Neural cell (in vitro differentiated cells): ENCODE measurements around the gene PRSS2. TPM values are rescaled to one million over a fixed set of nuclear protein-coding genes. Genes with fewer than 3 reads are reported as not detected.
"Not testable (repeated sequence)": the region's sequence is repeated elsewhere in the genome, so short reads cannot be mapped to it uniquely, and the experiment has no call there.

ENCODE experiments used
- H2AFZ ChIP-seq: fragments of 200-600, 300-800 bp; sonication (generic), shearing (Covaris generic); 2 replicates; pipeline ENCODE4 v1.6.0; 2014; ENCODE audit warnings: low read depth, mild to moderate bottlenecking, antibody characterized with exemption, low read length, moderate library complexity
- H3F3A ChIP-seq: fragments of 200-600 bp; shearing (Covaris generic); 2 replicates; pipeline ENCODE4 v1.6.1; 2016; ENCODE audit warnings: mild to moderate bottlenecking, moderate library complexity, mixed read lengths, antibody characterized with exemption, low read length; ENCODE audit not compliant: insufficient read depth, poor library complexity, severe bottlenecking
- H3K27ac ChIP-seq: fragments of 200-600, 300-800 bp; sonication (generic), shearing (Covaris generic); 2 replicates; pipeline ENCODE4 v1.5.1; 2014; ENCODE audit warnings: mild to moderate bottlenecking, low read length, moderate library complexity
- H3K27me3 ChIP-seq: fragments of 300-800, 200-600 bp; sonication (generic), shearing (Covaris generic); 2 replicates; pipeline ENCODE4 v1.6.0; 2014; ENCODE audit warnings: mild to moderate bottlenecking, low read depth, low read length, moderate library complexity; ENCODE audit not compliant: insufficient read depth
- H3K36me3 ChIP-seq: fragments of 300-800, 200-600 bp; sonication (generic), shearing (Covaris generic); 2 replicates; pipeline ENCODE4 v1.5.1; 2014; ENCODE audit warnings: mild to moderate bottlenecking, antibody characterized with exemption, low read length, moderate library complexity; ENCODE audit not compliant: insufficient read depth
- H3K4me2 ChIP-seq: fragments of 300-800, 200-600 bp; sonication (generic), shearing (Covaris generic); 2 replicates; pipeline ENCODE4 v1.6.0; 2014; ENCODE audit warnings: mild to moderate bottlenecking, low read length
- H3K4me3 ChIP-seq: fragments of 300-800, 200-600 bp; sonication (generic), shearing (Covaris generic); 2 replicates; pipeline ENCODE4 v1.5.1; 2014; ENCODE audit warnings: mild to moderate bottlenecking, low read length, moderate library complexity
- H3K79me2 ChIP-seq: fragments of 200-600 bp; shearing (Covaris generic); replicated peaks from 2 replicates; pipeline ENCODE4 v1.6.0; 2014; ENCODE audit warnings: mild to moderate bottlenecking, low read length, moderate library complexity; ENCODE audit not compliant: insufficient read depth
- H3K9ac ChIP-seq: fragments of 300-800, 200-600 bp; sonication (generic), shearing (Covaris generic); 2 replicates; pipeline ENCODE4 v1.6.1; 2016; ENCODE audit warnings: mild to moderate bottlenecking, low read length, mixed read lengths
- H3K9me2 ChIP-seq: fragments of 200-600 bp; shearing (Covaris generic); 2 replicates; pipeline ENCODE4 v1.6.1; 2016; ENCODE audit warnings: mild to moderate bottlenecking, low read length, mixed read lengths; ENCODE audit not compliant: insufficient read depth
- H3K9me3 ChIP-seq: fragments of 200-600, 300-800 bp; sonication (generic), shearing (Covaris generic); 2 replicates; pipeline ENCODE4 v1.6.1; 2016; ENCODE audit warnings: mild to moderate bottlenecking, mixed run types, low read length, moderate library complexity, mixed read lengths
- H4K20me1 ChIP-seq: fragments of 200-600 bp; shearing (Covaris generic); 2 replicates; pipeline ENCODE4 v1.6.1; 2016; ENCODE audit warnings: mild to moderate bottlenecking, mixed run types; ENCODE audit not compliant: insufficient read depth
- EP300 ChIP-seq: fragments of 450-650 bp; conservative IDR thresholded peaks from 2 replicates; pipeline ENCODE4 v1.6.1; 2014; ENCODE audit warnings: antibody characterized with exemption, mild to moderate bottlenecking, moderate library complexity; ENCODE audit not compliant: poor library complexity, severe bottlenecking
- EZH2 ChIP-seq: fragments of 200-600, 300-800 bp; shearing (Covaris generic), sonication (generic); IDR thresholded peaks from 2 replicates; pipeline ENCODE4 v1.6.1; 2014; ENCODE audit warnings: antibody characterized with exemption, low read length, borderline replicate concordance, mild to moderate bottlenecking; ENCODE audit not compliant: insufficient read depth, poor library complexity, severe bottlenecking
- MXI1 ChIP-seq: fragments of 450-650 bp; conservative IDR thresholded peaks from 2 replicates; pipeline ENCODE4 v1.6.1; 2014; ENCODE audit warnings: antibody characterized with exemption, mild to moderate bottlenecking; ENCODE audit not compliant: poor library complexity, severe bottlenecking
- POLR2AphosphoS5 ChIP-seq: IDR thresholded peaks from 2 replicates; pipeline ENCODE4 v1.6.1; 2012
- RAD21 ChIP-seq: fragments of 450-650 bp; conservative IDR thresholded peaks from 2 replicates; pipeline ENCODE4 v1.6.1; 2014; ENCODE audit warnings: antibody characterized with exemption, mild to moderate bottlenecking, moderate library complexity
- SMC3 ChIP-seq: fragments of 450-650 bp; conservative IDR thresholded peaks from 2 replicates; pipeline ENCODE4 v1.6.1; 2014; ENCODE audit warnings: antibody characterized with exemption, mild to moderate bottlenecking, moderate library complexity; ENCODE audit not compliant: poor library complexity
- TAF1 ChIP-seq: IDR thresholded peaks from 2 replicates; pipeline ENCODE4 v1.6.1; 2012; ENCODE audit warnings: low read depth
- polyA plus RNA-seq: library from polyadenylated mRNA; depleted of rRNA; stranded (reverse); fragments of >200 nt; gene quantifications from 2 replicates; pipeline ENCODE4 v1.2.3, GENCODE V29; 2014
- TF ChIP-seq, protein P1 (sequence below): IDR thresholded peaks from 2 replicates; pipeline ENCODE4 v1.6.1; 2012; ENCODE audit warnings: borderline replicate concordance
- TF ChIP-seq, protein P2 (sequence below): fragments of 450-650 bp; IDR thresholded peaks from 2 replicates; pipeline ENCODE4 v1.5.1; 2014; ENCODE audit warnings: antibody characterized with exemption, mild to moderate bottlenecking, moderate library complexity; ENCODE audit not compliant: poor library complexity, severe bottlenecking

PRSS2 gene
- polyA plus RNA-seq, 1 donor from 2014 or later, result not detected

- Histone ChIP-seq H3K36me3 (no peaks in the 10 kb centered on the region), H3K27me3 (no peaks in the 10 kb centered on the region), H3K9me3 (no peaks in the 10 kb centered on the region), H4K20me1 (no peaks in the 10 kb centered on the region), H2AFZ (no peak overlapping the region), H3K79me2 (no peaks in the 10 kb centered on the region), H3K4me2 (no peak overlapping the region), H3K27ac (no peak overlapping the region), H3F3A (no peaks in the 10 kb centered on the region), H3K9me2 (no peaks in the 10 kb centered on the region), H3K9ac (no peak overlapping the region), H3K4me3 (no peak overlapping the region)
- TF ChIP-seq POLR2AphosphoS5 (no peak), TAF1 (no peak), EP300 (no peak)
Measured at GRCh38 chr7:142776206-142776844, 5.6 kb downstream of the PRSS2 start.

GRCh38 chr7:142776845-142777225 lies 6.1 kb downstream of the PRSS2 start:
- not testable (repeated sequence) for H2AFZ ChIP-seq, H3K4me3 ChIP-seq, H3F3A ChIP-seq, H3K79me2 ChIP-seq, H3K9me2 ChIP-seq, H3K4me2 ChIP-seq, H3K36me3 ChIP-seq, H3K9ac ChIP-seq, H4K20me1 ChIP-seq, H3K27me3 ChIP-seq, H3K27ac ChIP-seq, H3K9me3 ChIP-seq

DNA sequence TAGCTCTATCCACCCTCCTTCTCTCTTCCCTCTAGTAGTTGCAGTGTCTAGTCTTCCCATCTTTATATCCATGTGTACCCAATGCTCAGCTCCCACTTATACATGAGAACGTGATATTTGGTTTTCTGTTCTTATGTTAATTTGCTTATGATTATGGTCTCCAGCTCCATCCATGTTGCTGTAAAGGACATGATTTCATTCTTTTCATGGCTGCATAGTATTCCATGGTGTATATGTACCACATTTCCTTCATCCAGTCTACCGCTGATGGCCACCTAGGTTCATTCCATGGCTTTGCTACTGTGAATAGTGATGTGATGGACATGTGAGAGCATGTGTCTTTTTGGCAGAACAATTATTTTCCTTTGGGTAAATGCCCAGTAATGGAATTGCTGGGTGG lies 6.5 kb downstream of the PRSS2 start:
- Histone ChIP-seq H2AFZ (no peak overlapping the region), H3K36me3 (no peaks in the 10 kb centered on the region), H3K9me3 (no peaks in the 10 kb centered on the region), H4K20me1 (no peaks in the 10 kb centered on the region), H3F3A (no peaks in the 10 kb centered on the region), H3K9ac (no peak overlapping the region), H3K4me2 (no peak overlapping the region), H3K9me2 (no peaks in the 10 kb centered on the region), H3K79me2 (no peaks in the 10 kb centered on the region), H3K4me3 (no peak overlapping the region), H3K27me3 (no peaks in the 10 kb centered on the region), H3K27ac (no peak overlapping the region)
- TF ChIP-seq, protein P1, sequence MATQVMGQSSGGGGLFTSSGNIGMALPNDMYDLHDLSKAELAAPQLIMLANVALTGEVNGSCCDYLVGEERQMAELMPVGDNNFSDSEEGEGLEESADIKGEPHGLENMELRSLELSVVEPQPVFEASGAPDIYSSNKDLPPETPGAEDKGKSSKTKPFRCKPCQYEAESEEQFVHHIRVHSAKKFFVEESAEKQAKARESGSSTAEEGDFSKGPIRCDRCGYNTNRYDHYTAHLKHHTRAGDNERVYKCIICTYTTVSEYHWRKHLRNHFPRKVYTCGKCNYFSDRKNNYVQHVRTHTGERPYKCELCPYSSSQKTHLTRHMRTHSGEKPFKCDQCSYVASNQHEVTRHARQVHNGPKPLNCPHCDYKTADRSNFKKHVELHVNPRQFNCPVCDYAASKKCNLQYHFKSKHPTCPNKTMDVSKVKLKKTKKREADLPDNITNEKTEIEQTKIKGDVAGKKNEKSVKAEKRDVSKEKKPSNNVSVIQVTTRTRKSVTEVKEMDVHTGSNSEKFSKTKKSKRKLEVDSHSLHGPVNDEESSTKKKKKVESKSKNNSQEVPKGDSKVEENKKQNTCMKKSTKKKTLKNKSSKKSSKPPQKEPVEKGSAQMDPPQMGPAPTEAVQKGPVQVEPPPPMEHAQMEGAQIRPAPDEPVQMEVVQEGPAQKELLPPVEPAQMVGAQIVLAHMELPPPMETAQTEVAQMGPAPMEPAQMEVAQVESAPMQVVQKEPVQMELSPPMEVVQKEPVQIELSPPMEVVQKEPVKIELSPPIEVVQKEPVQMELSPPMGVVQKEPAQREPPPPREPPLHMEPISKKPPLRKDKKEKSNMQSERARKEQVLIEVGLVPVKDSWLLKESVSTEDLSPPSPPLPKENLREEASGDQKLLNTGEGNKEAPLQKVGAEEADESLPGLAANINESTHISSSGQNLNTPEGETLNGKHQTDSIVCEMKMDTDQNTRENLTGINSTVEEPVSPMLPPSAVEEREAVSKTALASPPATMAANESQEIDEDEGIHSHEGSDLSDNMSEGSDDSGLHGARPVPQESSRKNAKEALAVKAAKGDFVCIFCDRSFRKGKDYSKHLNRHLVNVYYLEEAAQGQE, result no peak
- no peak for TF ChIP-seq MXI1
- TF ChIP-seq RAD21, result no peak
- TF ChIP-seq POLR2AphosphoS5, result no peak
- TF ChIP-seq EP300, result no peak
- TF ChIP-seq, protein P2, sequence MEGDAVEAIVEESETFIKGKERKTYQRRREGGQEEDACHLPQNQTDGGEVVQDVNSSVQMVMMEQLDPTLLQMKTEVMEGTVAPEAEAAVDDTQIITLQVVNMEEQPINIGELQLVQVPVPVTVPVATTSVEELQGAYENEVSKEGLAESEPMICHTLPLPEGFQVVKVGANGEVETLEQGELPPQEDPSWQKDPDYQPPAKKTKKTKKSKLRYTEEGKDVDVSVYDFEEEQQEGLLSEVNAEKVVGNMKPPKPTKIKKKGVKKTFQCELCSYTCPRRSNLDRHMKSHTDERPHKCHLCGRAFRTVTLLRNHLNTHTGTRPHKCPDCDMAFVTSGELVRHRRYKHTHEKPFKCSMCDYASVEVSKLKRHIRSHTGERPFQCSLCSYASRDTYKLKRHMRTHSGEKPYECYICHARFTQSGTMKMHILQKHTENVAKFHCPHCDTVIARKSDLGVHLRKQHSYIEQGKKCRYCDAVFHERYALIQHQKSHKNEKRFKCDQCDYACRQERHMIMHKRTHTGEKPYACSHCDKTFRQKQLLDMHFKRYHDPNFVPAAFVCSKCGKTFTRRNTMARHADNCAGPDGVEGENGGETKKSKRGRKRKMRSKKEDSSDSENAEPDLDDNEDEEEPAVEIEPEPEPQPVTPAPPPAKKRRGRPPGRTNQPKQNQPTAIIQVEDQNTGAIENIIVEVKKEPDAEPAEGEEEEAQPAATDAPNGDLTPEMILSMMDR, result no peak
- TF ChIP-seq TAF1, result no peak
- TF ChIP-seq EZH2, result no peak
- no peak for TF ChIP-seq SMC3
